ENCODE measurements around the gene AMHR2. TPM values are rescaled to one million over a fixed set of nuclear protein-coding genes. Genes with fewer than 3 reads are reported as not detected.

AMHR2 gene
- total RNA-seq, 1 donor from 2014 or later, result not detected

DNA sequence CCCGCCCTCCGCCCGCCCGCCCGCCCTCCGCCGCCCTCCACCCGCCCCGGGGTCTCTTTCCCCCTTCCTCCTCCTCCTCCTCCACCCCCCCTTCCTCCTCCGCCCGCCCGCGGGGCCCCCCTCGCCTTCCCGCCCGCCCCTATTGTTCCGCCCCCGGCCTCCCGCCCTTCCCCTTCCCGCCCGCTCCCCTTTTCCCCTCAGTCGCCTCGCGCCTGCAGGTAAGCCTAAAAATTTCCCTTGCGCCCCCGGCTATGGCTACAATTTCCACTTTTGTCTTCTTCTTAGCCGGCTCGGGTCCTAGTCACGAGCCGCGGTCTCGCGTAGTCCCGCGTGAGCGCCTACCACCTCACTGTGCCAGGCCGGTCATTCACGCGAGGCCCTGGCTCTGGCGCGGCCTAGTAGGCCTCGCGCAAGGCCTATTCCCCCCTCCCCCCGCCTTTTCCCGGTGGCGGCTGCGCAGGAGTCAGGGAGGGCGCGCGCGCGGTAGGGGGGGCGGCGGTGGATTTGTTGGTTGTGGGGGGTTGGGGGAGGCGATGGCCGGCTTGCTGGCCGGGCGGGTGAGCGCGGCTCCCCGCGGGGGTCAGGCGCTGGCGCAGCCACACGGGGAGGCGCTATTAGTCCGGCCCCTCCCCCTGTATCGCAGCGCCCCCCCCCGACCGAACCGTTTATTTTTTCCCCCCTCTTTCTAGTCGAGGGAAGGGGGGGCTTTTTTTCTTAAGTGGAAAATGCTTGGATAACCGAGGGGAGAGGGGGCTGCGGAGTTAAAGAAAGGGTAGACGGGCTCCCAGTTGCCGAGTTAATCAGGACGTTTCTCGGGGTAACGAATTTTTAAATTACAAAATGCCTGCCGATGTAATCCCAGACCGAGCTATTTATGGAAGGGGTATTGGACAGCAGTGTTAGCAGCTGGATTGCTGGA lies 28.8 kb downstream of the AMHR2 start:
- intact Hi-C loops (cut with micrococcal nuclease), result loop anchor here (1.0 to 5.0 kb wide), 3 partner anchors 48 to 445 kb away; partner anchors contain the start of genes EIF4B, MYG1 and PFDN5

- intact Hi-C loops (cut with micrococcal nuclease), result loop anchor here (5.0 kb wide), 2 partner anchors 157 to 447 kb away; partner anchors contain the start of genes EIF4B, MYG1 and PFDN5
Observed at GRCh38 chr12:53453953-53454640, 30.4 kb downstream of the AMHR2 start.

GRCh38 chr12:53454707-53455106 lies 31.1 kb downstream of the AMHR2 start:
- intact Hi-C loops (cut with micrococcal nuclease), result loop anchor here (5.0 kb wide), 2 partner anchors 157 to 447 kb away; partner anchors contain the start of genes EIF4B, MYG1 and PFDN5

GRCh38 chr12:53456654-53457366 lies 33.2 kb downstream of the AMHR2 start:
- intact Hi-C loops (cut with micrococcal nuclease), result no loop called here

DNA sequence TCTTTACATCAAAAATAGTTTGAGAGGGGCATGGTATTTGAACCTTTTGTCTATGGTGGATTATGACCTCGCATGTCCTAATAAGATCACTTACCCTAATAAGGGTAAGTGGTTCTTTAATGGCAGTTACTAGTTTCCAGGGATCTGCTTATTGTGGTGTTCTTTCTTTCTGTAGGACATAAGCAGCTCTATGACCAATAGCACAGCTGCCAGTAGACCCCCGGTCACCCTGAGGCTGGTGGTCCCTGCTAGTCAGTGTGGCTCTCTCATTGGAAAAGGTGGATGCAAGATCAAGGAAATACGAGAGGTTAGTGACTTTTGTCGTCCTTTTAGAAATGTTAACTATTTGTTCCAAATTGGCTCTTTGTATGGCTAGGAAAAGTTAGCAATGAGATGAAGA lies 35.4 kb downstream of the AMHR2 start:
- intact Hi-C loops (cut with micrococcal nuclease), result no loop called here

GRCh38 chr12:53461059-53461458 lies 37.4 kb downstream of the AMHR2 start:
- intact Hi-C loops (cut with micrococcal nuclease), result no loop called here

DNA sequence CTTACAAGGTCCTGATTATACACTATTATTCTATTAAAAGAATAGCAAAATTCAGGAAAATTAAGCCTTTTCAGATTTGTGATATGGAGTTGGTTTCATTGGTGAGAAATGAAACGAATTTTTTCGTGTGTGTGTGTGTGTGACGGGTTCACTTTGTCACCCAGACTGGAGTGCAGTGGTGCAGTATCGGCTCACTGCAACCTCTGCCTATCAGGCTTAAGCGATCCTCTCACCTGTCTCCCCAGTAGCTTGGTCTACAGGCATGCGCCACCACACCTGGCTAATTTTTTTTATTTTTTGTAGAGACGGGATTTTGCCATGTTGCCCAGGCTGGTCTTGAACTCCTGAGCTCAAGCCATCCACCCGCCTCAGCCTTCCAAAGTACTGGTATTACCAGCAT lies 37.9 kb downstream of the AMHR2 start:
- intact Hi-C loops (cut with micrococcal nuclease), result no loop called here

GRCh38 chr12:53462935-53463334 lies 39.3 kb downstream of the AMHR2 start:
- intact Hi-C loops (cut with micrococcal nuclease), result no loop called here

GRCh38 chr12:53463802-53464560 lies 40.3 kb downstream of the AMHR2 start:
- intact Hi-C loops (cut with micrococcal nuclease), result no loop called here

DNA sequence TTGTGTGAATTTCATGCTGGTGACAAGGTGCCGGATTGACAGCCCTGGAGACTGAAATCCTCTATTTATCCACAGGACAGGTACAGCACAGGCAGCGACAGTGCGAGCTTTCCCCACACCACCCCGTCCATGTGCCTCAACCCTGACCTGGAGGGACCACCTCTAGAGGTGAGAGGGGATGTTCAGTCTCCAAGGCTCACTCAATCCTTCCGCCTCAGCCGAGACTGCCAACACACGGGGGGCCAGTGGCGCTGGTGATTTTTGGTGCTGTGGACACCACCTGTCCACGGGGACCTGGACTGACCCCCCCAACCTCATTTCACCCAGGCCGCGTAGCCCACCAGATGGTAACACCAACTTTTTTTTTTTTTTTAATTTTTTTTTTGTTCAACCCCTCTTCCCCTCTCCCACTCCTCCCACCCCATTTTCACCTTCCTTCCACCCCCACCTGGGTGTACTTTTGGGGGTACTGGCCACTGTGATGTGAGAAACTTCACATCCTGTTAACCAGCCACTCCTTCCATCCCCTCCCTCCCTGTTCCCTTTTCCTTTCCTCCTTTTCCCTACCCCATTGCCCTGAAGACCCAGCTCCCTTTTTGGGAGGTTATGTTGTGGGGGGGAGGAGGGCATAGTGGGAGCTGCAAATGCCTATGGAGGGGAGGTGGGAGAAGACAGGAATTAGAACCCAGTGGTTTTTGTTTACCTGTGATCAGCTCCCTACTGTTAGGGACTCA lies 41.2 kb downstream of the AMHR2 start:
- intact Hi-C loops (cut with micrococcal nuclease), result no loop called here

DNA sequence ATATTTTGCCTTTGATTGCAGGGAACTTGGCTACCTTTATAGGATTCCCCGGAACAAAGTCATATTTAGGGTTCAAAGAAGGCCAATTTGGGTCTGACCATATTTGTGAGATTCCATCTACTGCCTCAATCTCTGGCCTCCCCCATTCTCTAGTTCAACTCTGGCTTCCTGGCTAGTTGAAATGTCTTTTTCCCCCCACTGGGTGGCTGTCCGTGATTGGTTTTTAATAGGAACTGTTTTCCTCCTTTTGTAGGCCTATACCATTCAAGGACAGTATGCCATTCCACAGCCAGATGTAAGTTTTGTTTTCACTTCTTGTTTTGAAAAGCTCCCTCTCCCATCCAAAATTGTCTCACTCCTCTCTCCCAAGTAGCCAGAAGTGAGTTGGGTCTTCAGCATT lies 42.0 kb downstream of the AMHR2 start:
- intact Hi-C loops (cut with micrococcal nuclease), result no loop called here

- intact Hi-C loops (cut with micrococcal nuclease), result no loop called here
Observed at GRCh38 chr12:53466640-53467039, 43.0 kb downstream of the AMHR2 start.

DNA sequence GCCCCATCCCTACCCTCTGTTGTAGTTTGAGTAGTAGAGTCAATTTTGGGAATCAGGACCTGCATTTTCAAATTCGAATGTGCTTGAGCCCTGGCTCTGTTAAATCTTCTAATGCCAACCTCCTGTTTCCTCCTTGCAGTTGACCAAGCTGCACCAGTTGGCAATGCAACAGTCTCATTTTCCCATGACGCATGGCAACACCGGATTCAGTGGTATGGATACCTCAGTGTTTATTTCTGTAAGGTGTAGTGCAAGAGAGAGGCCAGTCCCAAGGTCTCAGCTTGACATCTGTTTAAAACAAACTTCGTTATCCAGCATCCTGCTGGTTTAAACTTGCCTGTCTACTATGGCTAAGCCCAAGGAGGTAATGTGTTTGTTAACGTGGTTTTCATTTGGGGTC lies 43.4 kb downstream of the AMHR2 start:
- intact Hi-C loops (cut with micrococcal nuclease), result no loop called here

GRCh38 chr12:53467880-53468279 lies 44.2 kb downstream of the AMHR2 start:
- intact Hi-C loops (cut with micrococcal nuclease), result no loop called here

- intact Hi-C loops (cut with micrococcal nuclease), result no loop called here
Observed at GRCh38 chr12:53468282-53468681, 44.6 kb downstream of the AMHR2 start.

DNA sequence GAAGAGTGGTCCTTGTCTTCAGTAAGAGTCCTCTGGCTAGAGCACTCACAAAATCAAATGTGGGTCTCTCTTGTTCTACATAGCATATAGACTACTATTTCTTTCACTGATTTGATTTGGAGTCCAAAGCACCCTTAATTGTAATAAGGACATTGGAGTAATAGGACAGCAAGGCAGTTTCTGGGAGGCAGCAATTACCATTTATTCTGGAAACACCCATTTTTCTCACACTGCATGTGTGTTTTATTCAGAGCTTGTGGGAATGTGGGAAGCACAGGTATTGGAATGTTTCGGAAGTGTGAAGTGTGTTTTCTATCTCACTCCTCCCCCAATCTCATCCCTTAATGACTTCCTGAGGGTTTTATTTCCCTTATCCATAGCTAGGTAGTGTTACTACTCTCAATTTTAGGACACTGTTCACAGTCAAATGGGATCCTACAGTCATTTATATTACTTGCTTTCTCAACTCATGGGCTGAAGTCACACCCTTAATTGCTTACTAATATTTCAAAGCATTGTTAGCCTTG lies 48.5 kb downstream of the AMHR2 start:
- intact Hi-C loops (cut with micrococcal nuclease), result no loop called here

GRCh38 chr12:53474077-53474476 lies 50.4 kb downstream of the AMHR2 start:
- intact Hi-C loops (cut with micrococcal nuclease), result no loop called here

- intact Hi-C loops (cut with micrococcal nuclease), result no loop called here
Observed at GRCh38 chr12:53474819-53475218, 51.2 kb downstream of the AMHR2 start.

DNA sequence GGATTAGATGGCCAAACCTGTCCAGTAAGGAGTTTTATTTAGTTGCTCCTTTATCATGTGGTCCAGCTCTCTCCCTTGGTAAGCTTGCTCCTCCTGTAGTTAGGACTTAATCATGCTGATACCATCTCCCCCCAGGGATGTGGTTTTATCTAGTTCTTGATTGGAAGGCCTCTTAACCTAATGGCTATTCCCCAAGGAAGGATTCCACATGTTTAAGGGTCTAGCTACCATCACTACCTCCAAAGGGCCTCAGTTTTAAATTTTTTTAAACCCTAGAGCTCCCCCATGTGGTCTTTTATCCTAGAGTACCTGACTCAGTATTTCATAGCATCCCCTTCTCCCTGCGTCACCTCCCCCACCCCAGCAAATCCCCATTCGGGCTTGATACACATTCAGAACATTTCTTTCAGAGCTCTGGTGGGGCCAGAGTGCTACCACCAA lies 53.1 kb downstream of the AMHR2 start:
- intact Hi-C loops (cut with micrococcal nuclease), result no loop called here

DNA sequence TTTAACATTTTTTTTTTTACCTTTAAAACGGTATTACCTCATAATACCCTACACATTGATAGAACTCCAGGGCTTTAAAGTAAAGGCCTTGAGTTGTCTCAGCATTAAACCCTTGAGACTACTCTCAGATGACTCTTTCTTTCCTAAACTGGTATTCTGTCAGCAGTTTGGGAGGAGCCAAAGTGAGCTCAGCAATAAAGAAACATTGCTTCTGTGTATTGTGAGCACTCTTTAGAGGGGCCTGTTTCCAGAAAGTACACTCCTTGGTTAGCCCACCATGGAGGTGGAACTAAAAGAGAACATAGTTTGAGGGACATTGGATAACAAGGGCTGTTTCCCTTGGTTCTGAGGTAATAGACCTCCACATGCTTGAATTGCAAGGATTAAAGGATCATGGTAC lies 55.2 kb downstream of the AMHR2 start:
- intact Hi-C loops (cut with micrococcal nuclease), result no loop called here

Measured in T-helper 2 cell treated with Interferon-gamma antibody and Interleukin-4, amounts not matched to agents 100 ng/mL and 5 ng/mL, for 36 hours (primary cell).